Esophagus muscularis mucosa (tissue), 4 donors: ENCODE results near the gene UBAP1. TPM values are rescaled to one million over a fixed set of nuclear protein-coding genes. Genes with fewer than 3 reads are reported as not detected.

ENCODE experiments used
- DNase-seq: peaks from one replicate; pipeline ENCODE4 v3.0.0-alpha.2; 2017; ENCODE audit errors: extremely low spot score
- H3K27ac ChIP-seq, 4 donors: fragments of 200-600 bp; sonication (generic); replicated peaks in 1 of 4; 1 replicate in 3 of 4; 2 replicates in 1 of 4; pipeline ENCODE4 v1.5.1; 2016 to 2019; ENCODE audit warnings: mild to moderate bottlenecking in 1 of 4
- H3K27me3 ChIP-seq, 4 donors: fragments of 200-600 bp; sonication (generic); one replicate each; pipeline versions ENCODE4 v1.5.1 to v1.6.0; 2016 to 2019
- H3K36me3 ChIP-seq, 4 donors: fragments of 200-600 bp; sonication (generic); one replicate each; pipeline ENCODE4 v1.5.1; 2016 to 2019
- H3K4me1 ChIP-seq, 4 donors: fragments of 200-600 bp; sonication (generic); one replicate each; pipeline ENCODE4 v1.5.1; 2016 to 2019
- H3K4me3 ChIP-seq, 4 donors: fragments of 200-600 bp; sonication (generic); 1 replicate in 2 of 4; 2 replicates in 2 of 4; pipeline ENCODE4 v1.5.1; 2016 to 2019; ENCODE audit warnings: mild to moderate bottlenecking in 4 of 4, moderate library complexity in 1 of 4
- H3K9me3 ChIP-seq, 4 donors: fragments of 200-600 bp; sonication (generic); 1 replicate in 3 of 4; 2 replicates in 1 of 4; pipeline ENCODE4 v1.5.1; 2016 to 2019
- EP300 ChIP-seq: sonication (generic); formaldehyde crosslinking; IDR thresholded peaks from one replicate; pipeline ENCODE4 v1.6.1; 2017; ENCODE audit warnings: antibody characterized with exemption
- POLR2A ChIP-seq: fragments of 450-650 bp; IDR thresholded peaks from one replicate; pipeline ENCODE4 v1.6.1; 2017; ENCODE audit warnings: antibody characterized with exemption, moderate library complexity, mild to moderate bottlenecking, low read depth
- POLR2AphosphoS5 ChIP-seq, 2 donors: sonication (generic); formaldehyde crosslinking; IDR thresholded peaks; one replicate each; pipeline ENCODE4 v1.6.1; 2017; ENCODE audit warnings: antibody characterized with exemption in 2 of 2
- WGBS: methylation state at CpG from one replicate; pipeline ENCODE4 v1.1.5; 2018; 5-methylcytosine and 5-hydroxymethylcytosine counted together
- intact Hi-C: fragments of 100-400 bp; cut with DNase I; formaldehyde crosslinking; loops from one replicate; pipeline ENCODE4 v1.15.1; 2023
- total RNA-seq, 4 donors: library from RNA; depleted of rRNA; stranded (reverse); fragments of >200 nt; gene quantifications; one replicate each; pipeline versions ENCODE4 v1.1.0 to v1.2.1, GENCODE V29; 2016
- TF ChIP-seq, protein P1 (sequence below), 3 experiments: fragments of 200-600 bp in 2 of 3; fragments of 450-650 bp in 1 of 3; sonication (generic) in 2 of 3; IDR thresholded peaks; one replicate each; pipeline ENCODE4 v1.5.1; 2017 to 2019; ENCODE audit warnings: antibody characterized with exemption in 3 of 3, mild to moderate bottlenecking in 2 of 3, moderate library complexity in 1 of 3

The UBAP1 gene
- total RNA-seq, 4 donors from 2014 or later = 54.0 to 84.3 (median 72.6) TPM

DNA sequence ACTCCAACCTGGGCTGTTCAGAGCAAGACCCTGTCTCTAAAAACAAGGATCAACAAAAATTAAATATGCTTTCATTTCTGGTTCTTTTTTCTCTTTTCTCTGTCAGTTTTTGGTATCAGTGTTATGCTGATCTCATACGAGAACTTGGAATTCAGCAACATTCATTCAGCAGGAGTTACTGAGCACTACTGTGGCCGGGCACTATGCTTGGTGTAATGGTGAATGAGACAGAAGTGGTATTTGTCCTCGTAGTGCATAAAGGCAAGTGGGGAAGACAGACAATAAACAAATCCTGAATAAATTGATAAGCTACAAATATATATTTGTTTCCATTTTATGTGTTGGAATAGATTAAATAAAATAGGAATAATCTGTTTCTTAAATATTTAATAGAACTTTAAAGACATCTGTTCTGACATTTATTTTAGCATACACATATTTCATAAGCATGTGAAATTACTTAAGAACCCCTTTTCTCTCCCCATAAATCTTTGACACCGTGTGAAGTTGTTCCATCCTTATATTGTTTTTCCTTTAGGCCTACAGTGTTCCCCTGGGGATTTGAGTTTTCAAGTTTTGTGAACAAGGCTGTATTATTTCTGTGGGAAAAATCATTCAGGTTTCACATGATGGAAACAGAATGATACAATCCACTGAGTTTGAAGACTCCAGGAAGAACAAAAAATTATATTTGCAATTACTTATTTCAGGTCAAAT lies 24.6 kb downstream of the UBAP1 start:
- intact Hi-C loops = no loop called here
- peaks cover 0 to 12% (median 10%) of the 10 kb centered on the region in 4 donors for H3K36me3 ChIP-seq
- H3K9me3 ChIP-seq = no peaks in the 10 kb centered on the region
- DNase-seq = no peak
- no peak overlapping the region for H3K4me3 ChIP-seq
- H3K4me1 ChIP-seq = peaks cover 29 to 55% (median 37%) of the 10 kb centered on the region in 4 donors
- H3K27me3 ChIP-seq = no peaks in the 10 kb centered on the region
- WGBS = 48% methylated on average over 4 of the region's 4 CpGs
- TF ChIP-seq EP300 = no peak
- TF ChIP-seq POLR2A = no peak
- no peak for TF ChIP-seq POLR2AphosphoS5 (IDR thresholded peaks at IDR 0.05)
- TF ChIP-seq, protein P1, sequence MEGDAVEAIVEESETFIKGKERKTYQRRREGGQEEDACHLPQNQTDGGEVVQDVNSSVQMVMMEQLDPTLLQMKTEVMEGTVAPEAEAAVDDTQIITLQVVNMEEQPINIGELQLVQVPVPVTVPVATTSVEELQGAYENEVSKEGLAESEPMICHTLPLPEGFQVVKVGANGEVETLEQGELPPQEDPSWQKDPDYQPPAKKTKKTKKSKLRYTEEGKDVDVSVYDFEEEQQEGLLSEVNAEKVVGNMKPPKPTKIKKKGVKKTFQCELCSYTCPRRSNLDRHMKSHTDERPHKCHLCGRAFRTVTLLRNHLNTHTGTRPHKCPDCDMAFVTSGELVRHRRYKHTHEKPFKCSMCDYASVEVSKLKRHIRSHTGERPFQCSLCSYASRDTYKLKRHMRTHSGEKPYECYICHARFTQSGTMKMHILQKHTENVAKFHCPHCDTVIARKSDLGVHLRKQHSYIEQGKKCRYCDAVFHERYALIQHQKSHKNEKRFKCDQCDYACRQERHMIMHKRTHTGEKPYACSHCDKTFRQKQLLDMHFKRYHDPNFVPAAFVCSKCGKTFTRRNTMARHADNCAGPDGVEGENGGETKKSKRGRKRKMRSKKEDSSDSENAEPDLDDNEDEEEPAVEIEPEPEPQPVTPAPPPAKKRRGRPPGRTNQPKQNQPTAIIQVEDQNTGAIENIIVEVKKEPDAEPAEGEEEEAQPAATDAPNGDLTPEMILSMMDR (IDR thresholded peaks at IDR 0.05) = no peak
- no peak overlapping the region for H3K27ac ChIP-seq

DNA sequence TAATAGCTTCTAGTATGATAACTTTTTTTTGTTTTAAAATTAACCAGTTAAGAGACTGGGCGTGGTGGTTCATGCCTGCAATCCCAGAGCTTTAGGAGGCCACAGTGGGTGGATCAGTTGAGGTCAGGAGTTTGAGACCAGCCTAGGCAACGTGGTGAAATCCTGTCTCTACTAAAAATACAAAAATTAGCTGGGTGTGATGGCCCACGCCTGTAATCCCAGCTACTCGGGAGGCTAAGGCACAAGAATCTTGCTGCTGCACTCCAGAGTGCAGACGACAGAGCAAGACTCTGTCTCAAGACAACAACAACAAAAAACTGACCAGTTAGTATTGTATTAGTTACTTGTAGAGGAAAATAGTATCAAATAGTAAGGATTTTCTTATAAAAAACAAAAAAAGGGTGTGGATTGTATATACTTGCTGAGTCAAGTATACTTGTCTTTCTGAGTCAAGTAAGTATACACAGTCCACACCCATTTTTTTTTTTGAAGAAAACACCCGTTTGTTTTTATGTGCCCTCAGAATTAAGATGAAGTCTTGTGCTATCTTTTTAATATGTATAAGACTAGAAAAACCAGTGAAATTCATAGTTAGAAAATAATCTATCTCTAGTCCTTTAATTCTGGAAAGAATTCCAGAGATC lies 25.3 kb downstream of the UBAP1 start:
- intact Hi-C loops = no loop called here
- TF ChIP-seq EP300 = no peak
- TF ChIP-seq, protein P1 (IDR thresholded peaks at IDR 0.05) = no peak
- no peak for TF ChIP-seq POLR2A
- no peak for TF ChIP-seq POLR2AphosphoS5 (IDR thresholded peaks at IDR 0.05)
- Histone ChIP-seq H3K36me3 (peaks cover 0 to 12% (median 10%) of the 10 kb centered on the region in 4 donors), H3K4me3 (no peak overlapping the region), H3K4me1 (peaks cover 25 to 48% (median 32%) of the 10 kb centered on the region in 4 donors), H3K9me3 (no peaks in the 10 kb centered on the region), H3K27me3 (no peaks in the 10 kb centered on the region), H3K27ac (peak overlapping the region in 3 of 4 donors; percentile 22 to 42 (median 28))
- no peak for DNase-seq
- 59% methylated on average over 6 of the region's 6 CpGs for WGBS

DNA sequence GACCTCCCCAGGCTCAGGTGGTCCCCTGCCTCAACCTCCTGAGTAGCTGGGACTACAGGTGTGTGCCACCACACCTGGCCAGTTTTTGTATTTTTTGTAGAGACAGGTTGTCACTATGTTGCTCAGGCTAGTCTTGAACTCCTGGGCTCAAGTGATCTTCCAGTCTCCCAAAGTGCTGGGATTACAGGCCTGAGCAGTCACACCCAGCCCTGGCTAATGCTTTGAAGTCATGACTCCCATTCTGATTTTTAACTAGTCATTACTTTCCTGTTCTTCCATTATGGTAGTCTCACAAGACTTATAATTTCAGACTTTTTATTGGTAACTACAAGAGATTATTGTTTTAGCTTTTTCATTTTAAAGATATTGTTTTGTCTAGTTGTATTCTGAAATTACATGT lies 26.3 kb downstream of the UBAP1 start:
- Histone ChIP-seq H3K9me3 (no peaks in the 10 kb centered on the region), H3K27ac (no peak overlapping the region), H3K4me1 (peaks cover 18 to 38% (median 26%) of the 10 kb centered on the region in 4 donors), H3K27me3 (no peaks in the 10 kb centered on the region), H3K4me3 (no peak overlapping the region), H3K36me3 (peaks cover 0 to 12% (median 10%) of the 10 kb centered on the region in 4 donors)
- intact Hi-C loops = no loop called here
- no peak for DNase-seq
- TF ChIP-seq, protein P1 (IDR thresholded peaks at IDR 0.05) = no peak
- TF ChIP-seq POLR2A (no peak), EP300 (no peak), POLR2AphosphoS5 (IDR thresholded peaks at IDR 0.05) (no peak)

DNA sequence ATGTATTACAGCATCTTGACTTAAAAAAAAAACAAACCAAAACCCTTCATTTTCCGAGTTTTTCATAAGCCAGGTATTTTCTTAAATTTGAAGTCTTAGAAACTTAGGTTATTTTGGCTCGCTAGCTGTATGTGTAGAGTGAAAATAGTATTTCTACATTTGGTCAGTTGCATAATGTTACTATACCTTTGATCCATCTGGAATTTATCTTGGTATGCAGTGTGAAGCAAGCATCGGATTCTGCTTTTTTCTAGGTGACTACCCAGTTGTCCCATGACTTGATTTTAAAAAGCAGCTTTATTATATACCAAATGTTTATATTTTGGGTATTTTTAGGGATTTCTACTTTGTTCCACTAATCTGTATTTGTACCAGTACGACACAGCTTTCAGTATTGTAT lies 27.7 kb downstream of the UBAP1 start:
- Histone ChIP-seq H3K27me3 (no peaks in the 10 kb centered on the region), H3K27ac (no peak overlapping the region), H3K36me3 (peaks cover 0 to 7% (median 4%) of the 10 kb centered on the region in 4 donors), H3K4me3 (no peak overlapping the region), H3K4me1 (peaks cover 16 to 32% (median 24%) of the 10 kb centered on the region in 4 donors), H3K9me3 (no peaks in the 10 kb centered on the region)
- WGBS = 89% methylated on average over 4 of the region's 4 CpGs
- intact Hi-C loops = no loop called here
- DNase-seq = no peak
- TF ChIP-seq EP300 = no peak
- TF ChIP-seq, protein P1 (IDR thresholded peaks at IDR 0.05) = no peak
- no peak for TF ChIP-seq POLR2AphosphoS5 (IDR thresholded peaks at IDR 0.05)
- TF ChIP-seq POLR2A = no peak
